DOHH2 (cell line): ENCODE results near the gene TNNT2.

ENCODE experiments used
- H3F3A ChIP-seq: fragments of 200-600 bp; sonication (generic), shearing (Covaris generic); 2 replicates; pipeline ENCODE4 v1.6.0; 2016; ENCODE audit warnings: antibody characterized with exemption, mild to moderate bottlenecking; ENCODE audit not compliant: control insufficient read depth, insufficient read depth
- H3K27ac ChIP-seq: fragments of 200-600 bp; sonication (generic); 2 replicates; pipeline ENCODE4 v1.5.1; 2014; ENCODE audit warnings: low read depth, mild to moderate bottlenecking, low read length, moderate library complexity
- H3K27me3 ChIP-seq: fragments of 200-600 bp; sonication (generic); 2 replicates; pipeline ENCODE4 v1.6.1; 2014; ENCODE audit warnings: mild to moderate bottlenecking, low read length, mixed read lengths; ENCODE audit not compliant: control insufficient read depth
- H3K36me3 ChIP-seq: fragments of 200-600 bp; sonication (generic); 2 replicates; pipeline ENCODE4 v1.6.1; 2014; ENCODE audit warnings: mild to moderate bottlenecking, low read length, moderate library complexity, mixed read lengths; ENCODE audit not compliant: control insufficient read depth
- H3K4me1 ChIP-seq: fragments of 200-600 bp; sonication (generic); 2 replicates; pipeline ENCODE4 v1.6.1; 2014; ENCODE audit warnings: mild to moderate bottlenecking, low read length, mixed read lengths; ENCODE audit not compliant: control insufficient read depth
- H3K4me2 ChIP-seq: fragments of 200-600 bp; sonication (generic); 2 replicates; pipeline ENCODE4 v1.6.0; 2014; ENCODE audit warnings: mild to moderate bottlenecking, low read length, moderate library complexity
- H3K4me3 ChIP-seq: fragments of 200-600 bp; sonication (generic); 2 replicates; pipeline ENCODE4 v1.5.1; 2014; ENCODE audit warnings: mild to moderate bottlenecking, low read length, mixed read lengths
- H3K79me2 ChIP-seq: fragments of 200-600 bp; sonication (generic); 2 replicates; pipeline ENCODE4 v1.6.1; 2014; ENCODE audit warnings: mild to moderate bottlenecking, low read length, mixed read lengths; ENCODE audit not compliant: control insufficient read depth
- H3K9me2 ChIP-seq: fragments of 200-600 bp; sonication (generic); replicated peaks from 2 replicates; pipeline ENCODE4 v1.6.1; 2014; ENCODE audit warnings: mild to moderate bottlenecking, low read length, mixed read lengths; ENCODE audit not compliant: control insufficient read depth
- H3K9me3 ChIP-seq: fragments of 200-600 bp; sonication (generic); 2 replicates; pipeline ENCODE4 v1.6.1; 2014; ENCODE audit warnings: antibody characterized with exemption, low read length, mixed read lengths; ENCODE audit not compliant: control insufficient read depth, insufficient read depth
- H4K20me1 ChIP-seq: fragments of 200-600 bp; sonication (generic); 2 replicates; pipeline ENCODE4 v1.6.0; 2014; ENCODE audit warnings: low read depth, mild to moderate bottlenecking, antibody characterized with exemption, low read length, moderate library complexity; ENCODE audit not compliant: control insufficient read depth, insufficient read depth
- CTCF ChIP-seq: fragments of 200-600 bp; sonication (generic); IDR thresholded peaks from one replicate; pipeline ENCODE4 v1.5.1; 2014; ENCODE audit warnings: antibody characterized with exemption, mild to moderate bottlenecking, low read depth, low read length; ENCODE audit not compliant: poor library complexity, severe bottlenecking
- EZH2phosphoT487 ChIP-seq: fragments of 200-600 bp; sonication (generic); IDR thresholded peaks from 2 replicates; pipeline ENCODE4 v1.6.1; 2017; ENCODE audit warnings: borderline replicate concordance, mild to moderate bottlenecking, antibody characterized with exemption, low read length, moderate library complexity, mixed read lengths

Gene TNNT2

GRCh38 chr1:201350884-201351283, 26.6 kb downstream of the TNNT2 start:
- H3K4me1 ChIP-seq, result no peaks in the 10 kb centered on the region
- H3K27me3 ChIP-seq, result peaks cover 12% of the 10 kb centered on the region; the same call in 1 of the 2 replicates
- no peak overlapping the region for H3K4me3 ChIP-seq
- no peaks in the 10 kb centered on the region for H3K79me2 ChIP-seq
- TF ChIP-seq CTCF (no peak), EZH2phosphoT487 (no peak)
- H3K36me3 ChIP-seq, result no peaks in the 10 kb centered on the region
- no peaks in the 10 kb centered on the region for H3K9me3 ChIP-seq
- no peaks in the 10 kb centered on the region for H3F3A ChIP-seq
- no peaks in the 10 kb centered on the region for H3K9me2 ChIP-seq
- no peak overlapping the region for H3K4me2 ChIP-seq
- H3K27ac ChIP-seq, result no peak overlapping the region
- no peaks in the 10 kb centered on the region for H4K20me1 ChIP-seq

GRCh38 chr1:201350361-201350725, 27.1 kb downstream of the TNNT2 start:
- H3K27ac ChIP-seq, result no peak overlapping the region
- H3K36me3 ChIP-seq, result no peaks in the 10 kb centered on the region
- H3K4me1 ChIP-seq, result no peaks in the 10 kb centered on the region
- no peaks in the 10 kb centered on the region for H3F3A ChIP-seq
- no peaks in the 10 kb centered on the region for H3K9me3 ChIP-seq
- TF ChIP-seq CTCF (no peak), EZH2phosphoT487 (no peak)
- no peak overlapping the region for H3K4me3 ChIP-seq
- H3K9me2 ChIP-seq, result no peaks in the 10 kb centered on the region
- no peaks in the 10 kb centered on the region for H4K20me1 ChIP-seq
- H3K27me3 ChIP-seq, result peaks cover 12% of the 10 kb centered on the region; the same call in 1 of the 2 replicates
- no peaks in the 10 kb centered on the region for H3K79me2 ChIP-seq
- no peak overlapping the region for H3K4me2 ChIP-seq

GRCh38 chr1:201349092-201349491, 28.4 kb downstream of the TNNT2 start:
- Histone ChIP-seq H3K9me2 (no peaks in the 10 kb centered on the region), H3K27ac (no peak overlapping the region)

More at GRCh38 chr1:201349092-201349491, 28.4 kb downstream of the TNNT2 start:
- Histone ChIP-seq H3K4me3 (no peak overlapping the region), H3F3A (no peaks in the 10 kb centered on the region), H3K79me2 (no peaks in the 10 kb centered on the region), H3K36me3 (no peaks in the 10 kb centered on the region), H3K4me1 (no peaks in the 10 kb centered on the region), H3K27me3 (peaks cover 12% of the 10 kb centered on the region; the same call in 1 of the 2 replicates), H4K20me1 (no peaks in the 10 kb centered on the region), H3K4me2 (no peak overlapping the region), H3K9me3 (no peaks in the 10 kb centered on the region)
- TF ChIP-seq EZH2phosphoT487, result no peak
- no peak for TF ChIP-seq CTCF
